ENCODE results near the gene FBXO3. TPM values are rescaled to one million over a fixed set of nuclear protein-coding genes. Genes with fewer than 3 reads are reported as not detected.
A peak's percentile ranks its signal among the peaks of the same experiment; 100 is the strongest.

Gene FBXO3
- total and polyA plus RNA-seq, 4 donors: 13.6 to 46.4 (median 23.4) TPM

GRCh38 chr11:33772300-33772699 lies 2.0 kb downstream of the FBXO3 start:
- peak overlapping the region in 1 of 2 donors; percentile 51 for H3K27ac ChIP-seq (ENCODE audit: low read depth in 1 of 2, low read length in 1 of 2)
- no peak overlapping the region for H3K9ac ChIP-seq (ENCODE audit: insufficient read depth in 1 of 2, low read length in 2 of 2)
- peaks cover 0 to 4% (median 0%) of the 10 kb centered on the region in 3 donors for H3K27me3 ChIP-seq (ENCODE audit: control insufficient read depth in 3 of 3, insufficient read depth in 3 of 3, low read length in 2 of 3)
- H3K4me1 ChIP-seq (ENCODE audit: control insufficient read depth in 5 of 5, insufficient read depth in 5 of 5, low read length in 5 of 5): peaks cover 0 to 23% (median 10%) of the 10 kb centered on the region in 5 donors
- 77 to 89% methylated on average over 4 of the region's 4 CpGs for WGBS, 2 donors
- no peak for TF ChIP-seq CTCF (IDR thresholded peaks at IDR 0.05; ENCODE audit: control extremely low read depth, extremely low read depth)
- H3K9me3 ChIP-seq (ENCODE audit: control insufficient read depth in 4 of 4, insufficient read depth in 3 of 4, low read length in 3 of 4): no peaks in the 10 kb centered on the region
- H3K36me3 ChIP-seq (ENCODE audit: control insufficient read depth in 4 of 4, insufficient read depth in 4 of 4, low read length in 4 of 4): peaks cover 3 to 8% (median 6%) of the 10 kb centered on the region in 4 donors
- ATAC-seq (ENCODE audit: insufficient read depth, low FRiP score): no peak
- H3K4me3 ChIP-seq: peak overlapping the region; percentile 6
- no peak for DNase-seq

- Histone ChIP-seq H3K27me3 (ENCODE audit: control insufficient read depth in 3 of 3, insufficient read depth in 3 of 3, low read length in 2 of 3) (no peaks in the 10 kb centered on the region), H3K9me3 (ENCODE audit: control insufficient read depth in 4 of 4, insufficient read depth in 3 of 4, low read length in 3 of 4) (no peaks in the 10 kb centered on the region), H3K9ac (ENCODE audit: insufficient read depth in 1 of 2, low read length in 2 of 2) (no peak overlapping the region), H3K27ac (ENCODE audit: low read depth in 1 of 2, low read length in 1 of 2) (no peak overlapping the region), H3K36me3 (ENCODE audit: control insufficient read depth in 4 of 4, insufficient read depth in 4 of 4, low read length in 4 of 4) (peaks cover 9 to 12% (median 11%) of the 10 kb centered on the region in 4 donors), H3K4me3 (no peak overlapping the region), H3K4me1 (ENCODE audit: control insufficient read depth in 5 of 5, insufficient read depth in 5 of 5, low read length in 5 of 5) (peaks cover 0 to 18% (median 10%) of the 10 kb centered on the region in 5 donors)
- no peak for DNase-seq
- TF ChIP-seq CTCF (IDR thresholded peaks at IDR 0.05; ENCODE audit: control extremely low read depth, extremely low read depth): no peak
- no peak for ATAC-seq (ENCODE audit: insufficient read depth, low FRiP score)
- 78 to 80% methylated on average over 2 of the region's 2 CpGs for WGBS, 2 donors
Observed at GRCh38 chr11:33770236-33770635, 4.1 kb downstream of the FBXO3 start.

- 83 to 95% methylated on average over 3 to 4 of the region's 4 CpGs for WGBS, 2 donors
- Histone ChIP-seq H3K4me1 (ENCODE audit: control insufficient read depth in 5 of 5, insufficient read depth in 5 of 5, low read length in 5 of 5) (peaks cover 0 to 13% (median 10%) of the 10 kb centered on the region in 5 donors), H3K4me3 (no peak overlapping the region), H3K27me3 (ENCODE audit: control insufficient read depth in 3 of 3, insufficient read depth in 3 of 3, low read length in 2 of 3) (no peaks in the 10 kb centered on the region), H3K36me3 (ENCODE audit: control insufficient read depth in 4 of 4, insufficient read depth in 4 of 4, low read length in 4 of 4) (peaks cover 10 to 13% (median 12%) of the 10 kb centered on the region in 4 donors), H3K9ac (ENCODE audit: insufficient read depth in 1 of 2, low read length in 2 of 2) (no peak overlapping the region), H3K27ac (ENCODE audit: low read depth in 1 of 2, low read length in 1 of 2) (no peak overlapping the region), H3K9me3 (ENCODE audit: control insufficient read depth in 4 of 4, insufficient read depth in 3 of 4, low read length in 3 of 4) (no peaks in the 10 kb centered on the region)
- ATAC-seq (ENCODE audit: insufficient read depth, low FRiP score) (no peak), DNase-seq (no peak)
- no peak for TF ChIP-seq CTCF (IDR thresholded peaks at IDR 0.05; ENCODE audit: control extremely low read depth, extremely low read depth)
Observed at GRCh38 chr11:33769542-33769941, 4.8 kb downstream of the FBXO3 start.

GRCh38 chr11:33767624-33768023 lies 6.7 kb downstream of the FBXO3 start:
- no peak for TF ChIP-seq CTCF (IDR thresholded peaks at IDR 0.05; ENCODE audit: control extremely low read depth, extremely low read depth)
- Histone ChIP-seq H3K27me3 (ENCODE audit: control insufficient read depth in 3 of 3, insufficient read depth in 3 of 3, low read length in 2 of 3) (no peaks in the 10 kb centered on the region), H3K4me1 (ENCODE audit: control insufficient read depth in 5 of 5, insufficient read depth in 5 of 5, low read length in 5 of 5) (peaks cover 0 to 6% (median 1%) of the 10 kb centered on the region in 5 donors), H3K36me3 (ENCODE audit: control insufficient read depth in 4 of 4, insufficient read depth in 4 of 4, low read length in 4 of 4) (peaks cover 13 to 32% (median 19%) of the 10 kb centered on the region in 4 donors), H3K27ac (ENCODE audit: low read depth in 1 of 2, low read length in 1 of 2) (no peak overlapping the region), H3K9me3 (ENCODE audit: control insufficient read depth in 4 of 4, insufficient read depth in 3 of 4, low read length in 3 of 4) (no peaks in the 10 kb centered on the region), H3K9ac (ENCODE audit: insufficient read depth in 1 of 2, low read length in 2 of 2) (no peak overlapping the region), H3K4me3 (no peak overlapping the region)
- 82 to 92% methylated on average over 4 of the region's 4 CpGs for WGBS, 2 donors
- no peak for DNase-seq
- ATAC-seq (ENCODE audit: insufficient read depth, low FRiP score): no peak

All from lung (tissue), 12 donors.